ENCODE measurements around the gene CCT8. TPM values are rescaled to one million over a fixed set of nuclear protein-coding genes. Genes with fewer than 3 reads are reported as not detected.

CCT8 gene
- total and polyA plus RNA-seq, 2 of the 4 experiments (the other 2 are of a cell fraction): 172 to 192 TPM

GRCh38 chr21:29083306-29083705, 9.9 kb upstream of the CCT8 start:
- no peak overlapping the region for H3K14ac ChIP-seq (replicated peaks; ENCODE audit: low read depth, low read length)
- POLR2A ChIA-PET (ENCODE audit: unreplicated experiment): no interaction called here

More at GRCh38 chr21:29083306-29083705, 9.9 kb upstream of the CCT8 start:
- Histone ChIP-seq H2AK5ac (ENCODE audit: low read depth, low read length) (no peak overlapping the region), H2AFZ (replicated peaks; ENCODE audit: low read length, poor library complexity) (no peak overlapping the region), H3K27ac (ENCODE audit: insufficient read depth, low read length) (no peak overlapping the region), H3K56ac (ENCODE audit: extremely low read depth, insufficient read depth, low read length) (no peak overlapping the region), H3K36me3 (ENCODE audit: control insufficient read depth, insufficient read depth, low read length) (no peaks in the 10 kb centered on the region), H4K20me1 (ENCODE audit: insufficient read depth, low read length) (no peaks in the 10 kb centered on the region), H3K18ac (ENCODE audit: low read depth, low read length) (no peak overlapping the region), H3K4me2 (ENCODE audit: low read depth, low read length) (no peak overlapping the region), H2AK9ac (replicated peaks; ENCODE audit: low read depth, low read length, poor library complexity) (no peak overlapping the region), H3K9me3 (ENCODE audit: control insufficient read depth, insufficient read depth, low read length) (no peaks in the 10 kb centered on the region), H3K27me3 (ENCODE audit: control insufficient read depth, insufficient read depth, low read length) (no peaks in the 10 kb centered on the region), H2BK15ac (ENCODE audit: low read depth, low read length) (no peak overlapping the region), H2BK5ac (ENCODE audit: low read depth, low read length, poor library complexity, severe bottlenecking) (no peak overlapping the region), H3K9me1 (ENCODE audit: insufficient read depth, low read length) (peaks cover 2% of the 10 kb centered on the region; the same call in 1 of the 2 replicates), H3K4ac (ENCODE audit: low read depth, low read length) (no peak overlapping the region), H2BK20ac (ENCODE audit: low read depth, low read length) (no peak overlapping the region), H3K4me1 (ENCODE audit: control insufficient read depth, insufficient read depth, low read length) (peaks cover 4% of the 10 kb centered on the region), H2BK120ac (ENCODE audit: low read depth, low read length) (no peak overlapping the region), H3K4me3 (ENCODE audit: insufficient read depth, low read depth, low read length) (no peak overlapping the region), H4K5ac (ENCODE audit: low read depth, low read length) (no peak overlapping the region), H3K9ac (ENCODE audit: low read depth, low read length) (no peak overlapping the region), H4K91ac (ENCODE audit: insufficient read depth, low read depth, low read length) (no peak overlapping the region), H3K23ac (ENCODE audit: low read depth, low read length) (no peak overlapping the region), H4K8ac (ENCODE audit: low read depth in 2 of 2, low read length in 2 of 2) (no peak overlapping the region), H3K79me1 (ENCODE audit: low read depth in 1 of 2, low read length in 2 of 2) (peaks cover 0 to 8% of the 10 kb centered on the region in 2 experiments; a peak in 2 of 4 replicates)
- BruUV-seq (replicated peaks): no TSS peak
- TF ChIP-seq NFE2L2 (IDR thresholded peaks at IDR 0.05; ENCODE audit: low read depth, low read length) (no peak), CHD1 (IDR thresholded peaks at IDR 0.05; ENCODE audit: low read depth, low read length) (no peak), MAZ (IDR thresholded peaks at IDR 0.05; ENCODE audit: borderline replicate concordance, low read depth, low read length) (no peak), MAFK (IDR thresholded peaks at IDR 0.05; ENCODE audit: low read depth, low read length) (no peak)
- dilution Hi-C loops (cut with HindIII; ENCODE audit: low sequenced_read_pairs, unreplicated experiment) (no loop called here), in situ Hi-C loops (cut with MboI; ENCODE audit: low sequenced_read_pairs) (loop anchor here (25.0 kb wide), 1 partner anchor 2004 kb away; no protein-coding TSS in a partner anchor), intact Hi-C loops (cut with micrococcal nuclease) (no loop called here)
- no peak for DNase-seq
- WGBS, 2 experiments (ENCODE audit: extremely low coverage in 2 of 2, insufficient read length in 1 of 2): no CpG with 5 or more reads among the region's 3 CpGs
- no peak for ATAC-seq (ENCODE audit: low read depth)
- CTCF ChIA-PET: no interaction called here

Data from IMR-90 (cell line).